HG03060 (cell line): ENCODE measurements around the gene ZNF263.

Experiments used
- ATAC-seq: cut with Tn5 transposase; IDR thresholded peaks from one replicate; pipeline ENCODE4 v1.9.1; 2021; ENCODE audit warnings: low read depth, moderate number of reproducible peaks; ENCODE audit not compliant: unreplicated experiment

The ZNF263 gene

GRCh38 chr16:3282730-3283542 lies at the start of gene ZNF263:
Gene ZNF263, plus strand, starts transcription at chr16:3283491. Its CDS starts 328 bp downstream, at chr16:3283819.
- ATAC-seq = peak; percentile 68

- ATAC-seq = no peak
Measured at GRCh38 chr16:3234543-3234856, 48.8 kb upstream of the ZNF263 start.

GRCh38 chr16:3234857-3235561 lies 48.3 kb upstream of the ZNF263 start, which contains the start of gene ZNF200:
Gene ZNF200, minus strand, starts transcription at chr16:3235158. Its CDS starts 1,403 bp downstream, at chr16:3233755.
- ATAC-seq = peak; percentile 68

DNA sequence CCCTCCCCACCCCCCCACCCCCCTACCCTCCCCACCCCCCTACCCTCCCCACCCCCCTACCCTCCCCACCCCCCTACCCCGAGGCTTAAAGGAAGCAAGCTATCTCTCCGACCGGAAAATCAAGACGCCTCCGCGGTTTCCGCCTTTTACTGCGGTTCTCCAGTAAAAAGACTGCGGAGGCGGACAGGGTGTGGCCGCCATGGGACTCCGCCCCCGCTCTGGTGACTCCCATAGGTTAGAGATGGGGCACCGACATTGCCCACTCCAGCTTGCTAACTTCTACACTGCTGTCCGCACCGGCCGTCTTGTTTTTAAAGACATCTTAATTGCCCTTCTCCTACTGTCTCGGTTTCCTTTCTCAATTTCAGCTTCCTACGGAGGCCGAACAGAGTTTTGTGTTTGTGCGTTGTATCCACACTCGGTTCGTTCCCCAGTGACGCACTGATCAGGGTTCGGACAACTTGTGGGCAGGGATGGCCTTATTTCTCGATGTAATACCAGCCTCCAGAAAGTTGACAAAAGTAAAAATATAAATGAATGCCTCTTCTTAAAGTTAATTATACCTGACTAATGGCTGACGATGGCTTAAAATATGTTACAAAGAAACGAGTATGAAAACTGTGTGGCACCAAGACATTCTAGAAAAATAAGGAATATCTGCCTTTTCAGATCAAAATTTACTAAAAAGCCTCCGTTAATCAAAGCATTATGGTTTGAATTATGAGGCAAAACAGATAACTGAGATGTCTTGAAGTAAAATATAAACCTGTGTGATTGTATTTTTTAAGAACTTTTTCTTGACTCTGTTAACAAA lies 47.2 kb upstream of the ZNF263 start:
- no peak for ATAC-seq

DNA sequence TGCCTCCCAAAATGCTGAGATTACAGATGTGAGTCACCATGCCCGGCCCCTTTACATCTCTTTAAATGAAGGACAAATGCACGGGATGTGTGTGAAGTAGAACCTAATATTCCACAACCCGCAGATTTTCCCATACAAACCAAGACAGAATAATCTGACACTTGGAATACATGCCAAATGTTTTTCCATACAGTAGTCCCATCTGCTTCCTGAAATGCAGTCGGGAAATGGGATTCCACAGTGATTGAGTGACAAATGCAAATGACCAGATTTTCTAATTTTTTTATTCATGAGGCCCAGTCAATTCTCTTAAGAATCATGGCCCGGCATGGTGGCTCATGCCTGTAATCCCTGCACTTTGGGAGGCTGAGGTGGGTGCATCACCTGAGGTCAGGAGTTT lies 41.5 kb upstream of the ZNF263 start:
- ATAC-seq = no peak

DNA sequence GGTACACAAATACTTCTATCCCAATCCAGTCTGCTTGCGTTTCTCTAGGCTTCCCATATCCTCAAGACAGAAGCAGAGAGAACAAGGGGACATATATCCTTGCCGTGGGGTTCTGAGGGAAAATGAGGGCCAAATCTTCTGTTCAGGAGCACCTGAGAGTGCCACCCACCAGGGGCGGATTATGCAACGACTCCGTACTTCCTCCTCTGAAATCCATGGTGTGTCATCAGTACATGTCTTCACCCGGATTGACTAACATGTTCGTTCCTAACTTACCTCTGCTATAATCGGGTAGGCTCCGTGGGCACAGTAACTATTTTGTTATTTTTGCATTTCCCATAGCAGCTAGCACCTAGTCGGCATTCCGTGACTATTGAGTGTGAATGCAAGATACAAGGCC lies 40.6 kb upstream of the ZNF263 start:
- no peak for ATAC-seq

- no peak for ATAC-seq
Measured at GRCh38 chr16:3243882-3244281, 39.4 kb upstream of the ZNF263 start.

- ATAC-seq = no peak
Measured at GRCh38 chr16:3246002-3246401, 37.3 kb upstream of the ZNF263 start.

GRCh38 chr16:3246876-3247275 lies 36.4 kb upstream of the ZNF263 start:
- ATAC-seq = no peak

GRCh38 chr16:3248596-3248995 lies 34.7 kb upstream of the ZNF263 start:
- no peak for ATAC-seq

DNA sequence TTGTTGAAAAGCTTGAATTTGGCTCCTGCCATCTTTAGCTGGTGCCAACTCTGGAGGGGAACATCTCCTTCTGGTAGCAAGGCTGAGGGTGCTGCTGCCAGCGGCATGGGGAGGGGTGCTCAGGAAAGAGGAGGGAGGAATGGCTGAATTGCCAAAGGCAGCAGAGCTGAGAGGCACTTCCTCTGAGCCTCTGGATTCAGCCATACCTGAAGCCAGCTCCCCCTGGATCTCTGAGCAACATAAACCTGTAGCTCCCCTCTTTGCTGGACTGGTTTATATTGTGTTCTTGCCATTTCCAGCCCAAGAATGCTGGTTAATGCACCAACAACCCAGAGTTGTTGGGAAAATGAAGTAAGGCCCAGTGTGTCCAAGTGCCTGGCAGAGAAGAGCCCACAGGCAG lies 34.3 kb upstream of the ZNF263 start:
- no peak for ATAC-seq

- ATAC-seq = no peak
Measured at GRCh38 chr16:3249451-3249850, 33.8 kb upstream of the ZNF263 start.

- no peak for ATAC-seq
Measured at GRCh38 chr16:3252967-3253366, 30.3 kb upstream of the ZNF263 start.

GRCh38 chr16:3254309-3254708 lies 29.0 kb upstream of the ZNF263 start:
- ATAC-seq = no peak

GRCh38 chr16:3256146-3256865 lies 27.0 kb upstream of the ZNF263 start, which contains the start of gene MEFV:
Gene MEFV, minus strand, starts transcription at chr16:3256633. Its CDS starts 46 bp downstream, at chr16:3256587.
- no peak for ATAC-seq

DNA sequence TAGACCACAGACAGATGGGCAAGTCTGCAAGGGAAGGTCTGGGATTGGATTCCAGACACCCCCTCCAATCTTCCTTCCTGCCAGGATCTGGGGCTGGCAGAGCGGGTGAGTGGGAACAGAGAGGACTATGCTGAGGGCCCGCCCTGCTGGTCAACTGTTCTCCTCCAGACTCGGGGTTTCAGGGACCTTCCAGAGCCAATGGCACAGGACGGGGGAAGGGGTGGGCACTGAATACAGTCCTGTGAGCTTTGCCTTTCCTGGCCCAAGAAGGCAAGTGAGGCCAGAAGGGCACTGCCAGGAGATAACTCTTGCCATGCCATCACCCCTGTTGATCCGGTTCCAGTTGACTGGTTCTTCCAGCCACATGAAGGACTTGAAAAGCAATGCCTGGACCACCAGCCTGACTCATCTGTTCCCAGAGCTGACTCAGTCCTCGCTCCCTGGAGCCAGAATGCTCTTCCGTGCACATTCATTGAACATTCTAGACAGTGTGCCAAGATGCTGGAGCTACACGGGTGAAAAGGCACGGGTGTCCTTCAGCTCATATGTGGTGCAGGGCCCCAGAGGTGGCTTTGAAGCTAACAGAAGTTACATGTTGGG lies 26.3 kb upstream of the ZNF263 start:
- ATAC-seq = no peak

DNA sequence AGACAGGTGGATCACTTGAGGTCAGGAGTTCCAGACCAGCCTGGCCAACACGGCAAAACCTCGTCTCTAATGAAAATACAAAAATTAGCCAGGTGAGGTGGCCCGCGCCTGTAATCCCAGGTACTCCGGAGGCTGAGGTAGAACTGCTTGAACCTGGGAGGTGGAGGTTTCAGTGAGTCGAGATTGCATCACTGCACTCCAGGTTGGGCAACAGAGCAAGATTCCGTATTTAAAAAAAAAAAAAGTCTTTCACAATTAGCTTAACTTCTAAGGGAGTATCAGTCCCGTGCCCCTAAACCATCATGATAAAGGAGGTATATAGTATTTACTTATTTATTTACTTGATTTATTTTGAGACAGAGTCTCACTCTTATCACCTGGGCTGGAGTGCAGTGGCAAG lies 23.5 kb upstream of the ZNF263 start:
- ATAC-seq = no peak

- no peak for ATAC-seq
Measured at GRCh38 chr16:3262517-3262916, 20.8 kb upstream of the ZNF263 start.

- ATAC-seq = peak; percentile 73
Measured at GRCh38 chr16:3264137-3265036, 18.9 kb upstream of the ZNF263 start.
